ENCODE data around the gene SIK2.
A peak's percentile ranks its signal among the peaks of the same experiment; 100 is the strongest.

The SIK2 gene

DNA sequence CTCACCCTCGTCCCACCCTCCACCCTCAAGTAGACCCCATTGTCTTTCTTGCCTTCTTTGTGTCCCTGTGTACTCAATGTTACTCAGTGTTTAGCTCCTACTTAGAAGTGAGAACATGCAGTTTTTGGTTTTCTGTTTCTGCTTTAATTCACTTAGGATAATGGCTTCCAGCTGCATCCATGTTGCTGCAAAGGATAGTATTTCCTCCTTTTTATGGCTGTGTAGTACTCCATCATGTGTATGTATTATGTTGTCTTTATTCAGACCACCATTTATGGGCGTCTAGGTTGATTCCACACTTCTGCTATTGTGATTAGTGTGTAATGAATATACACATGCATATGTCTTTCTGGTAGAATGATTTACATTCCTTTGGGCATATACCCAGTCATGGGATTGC lies 73.6 kb downstream of the SIK2 start:
- intact Hi-C loops (cut with DNase I) = no loop called here

DNA sequence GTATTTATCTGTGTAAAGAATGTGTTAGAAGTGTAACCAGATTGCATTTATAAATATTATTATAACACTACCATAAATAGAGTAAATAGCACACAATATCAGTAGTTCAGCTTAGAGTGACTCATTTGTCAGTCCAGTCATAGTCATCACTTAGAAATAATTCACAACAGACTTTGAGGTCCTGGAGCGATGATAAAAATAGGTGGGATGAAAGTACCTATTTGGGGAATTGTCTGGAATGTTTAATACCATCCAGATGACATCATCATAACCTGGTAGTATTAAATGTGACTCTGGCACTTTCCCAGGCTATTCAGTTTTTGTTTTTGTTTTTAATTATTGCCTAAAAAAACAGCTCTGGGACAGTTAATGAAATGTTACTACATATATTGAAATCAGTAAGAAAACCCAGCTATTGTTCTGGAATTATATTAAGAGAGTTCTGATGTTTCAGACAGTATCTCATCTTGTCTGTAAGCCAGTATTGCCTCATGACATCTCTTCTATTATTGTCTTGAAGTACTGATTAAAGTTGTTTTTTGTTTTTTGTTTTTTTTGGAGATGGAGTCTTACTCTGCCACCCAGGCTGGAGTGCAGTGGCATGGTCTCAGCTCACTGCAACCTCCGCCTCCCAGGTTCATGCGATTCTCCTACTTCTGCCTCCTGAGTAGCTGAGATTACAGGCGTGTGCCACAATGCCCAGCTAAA lies 74.8 kb downstream of the SIK2 start:
- intact Hi-C loops (cut with DNase I) = no loop called here
- DNase-seq = no peak

More for the DNA sequence above, 73.6 kb downstream of the SIK2 start:
- DNase-seq = no peak

DNA sequence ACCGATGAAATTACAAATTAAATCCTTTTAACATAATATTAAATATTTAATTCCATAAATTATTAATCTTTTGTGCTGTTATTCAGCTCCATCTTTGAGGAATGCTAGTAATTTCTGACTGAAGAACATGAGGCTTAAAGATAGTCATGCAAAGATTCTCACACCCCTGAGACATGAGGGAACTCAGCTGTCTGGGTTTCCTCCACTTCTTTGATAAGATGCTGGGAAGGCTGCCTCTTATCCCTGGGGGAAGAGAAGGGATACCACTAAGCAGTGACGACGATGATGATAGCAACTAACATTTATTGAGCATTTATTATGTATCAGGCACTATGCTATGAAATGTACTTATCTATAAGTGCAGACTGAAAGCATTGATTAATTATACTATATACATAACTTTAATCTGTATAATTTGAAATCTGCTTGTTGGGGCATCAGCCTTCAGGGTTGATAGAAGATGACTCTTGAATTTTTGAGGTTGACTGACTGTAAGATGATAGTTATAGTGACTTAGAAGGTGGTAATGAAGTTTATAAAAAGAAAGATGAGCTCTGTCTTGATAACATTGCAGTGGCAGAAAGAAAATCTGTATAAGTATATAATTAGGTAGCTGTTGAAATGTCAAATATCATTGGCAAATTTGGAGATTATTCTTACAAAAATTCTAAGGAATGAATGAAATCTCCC lies 78.4 kb downstream of the SIK2 start:
- intact Hi-C loops (cut with DNase I) = no loop called here

GRCh38 chr11:111683806-111684205 lies 81.6 kb downstream of the SIK2 start:
- intact Hi-C loops (cut with DNase I) = no loop called here
- no peak for DNase-seq

More for the DNA sequence above, 78.4 kb downstream of the SIK2 start:
- DNase-seq = no peak

DNA sequence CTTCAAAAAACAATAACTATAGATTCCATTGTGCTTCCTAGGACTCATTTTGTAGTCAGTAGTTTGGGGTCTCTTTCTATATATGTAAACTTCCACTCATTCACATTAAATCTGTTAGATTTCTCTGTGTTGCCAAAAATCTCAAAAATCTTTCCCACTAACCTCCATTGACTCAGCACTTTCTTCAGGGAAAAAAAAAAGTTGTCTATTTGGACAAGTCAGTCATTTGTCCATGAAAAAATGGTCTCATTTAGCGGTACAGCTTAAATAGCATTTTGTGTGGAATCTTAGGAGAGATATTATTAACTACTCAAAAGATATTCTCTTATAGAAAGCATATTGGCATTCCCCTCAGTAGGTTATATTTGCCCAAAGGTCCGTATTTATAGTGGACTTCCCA lies 82.0 kb downstream of the SIK2 start:
- intact Hi-C loops (cut with DNase I) = no loop called here
- DNase-seq = no peak

DNA sequence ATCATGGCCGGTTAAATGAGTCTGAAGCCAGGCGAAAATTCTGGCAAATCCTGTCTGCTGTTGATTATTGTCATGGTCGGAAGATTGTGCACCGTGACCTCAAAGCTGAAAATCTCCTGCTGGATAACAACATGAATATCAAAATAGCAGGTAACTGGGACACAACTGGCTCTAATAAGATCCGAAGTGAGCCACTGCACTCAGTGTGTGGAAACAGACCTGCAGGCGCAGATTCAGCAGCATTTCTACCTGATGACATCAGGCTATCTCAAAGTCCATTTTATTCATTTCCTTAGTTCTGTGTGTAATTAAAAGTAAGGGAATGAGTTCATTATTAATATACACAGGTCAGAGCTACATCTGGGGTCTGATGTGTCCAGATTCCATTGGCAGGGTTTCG lies 85.8 kb downstream of the SIK2 start:
- DNase-seq = no peak
- intact Hi-C loops (cut with DNase I) = no loop called here

GRCh38 chr11:111691176-111691575 lies 88.9 kb downstream of the SIK2 start:
- intact Hi-C loops (cut with DNase I) = no loop called here
- peak in 10 of 42 donors; percentile 16 to 79 (median 37) for DNase-seq

DNA sequence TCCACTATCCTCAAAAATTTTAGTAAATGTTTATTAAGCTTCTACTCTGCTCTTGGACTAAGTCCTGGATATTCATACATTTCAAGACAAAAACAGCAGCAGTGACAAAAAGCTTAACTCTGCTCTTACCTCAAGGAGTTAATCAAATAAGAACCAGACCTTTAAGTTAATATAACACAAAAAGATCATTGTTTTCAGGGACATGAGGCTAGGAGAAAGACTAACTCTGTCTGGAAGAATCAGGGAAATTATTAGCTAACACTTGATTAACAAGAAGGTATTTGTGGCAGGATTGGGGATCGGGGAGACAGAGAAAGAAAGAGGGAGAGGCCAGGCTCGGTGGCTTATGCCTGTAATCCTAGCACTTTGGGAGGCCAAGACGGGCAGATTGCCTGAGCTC lies 89.5 kb downstream of the SIK2 start:
- intact Hi-C loops (cut with DNase I) = no loop called here
- DNase-seq = no peak

GRCh38 chr11:111693224-111693937 lies 91.1 kb downstream of the SIK2 start:
- DNase-seq = no peak
- intact Hi-C loops (cut with DNase I) = no loop called here

DNA sequence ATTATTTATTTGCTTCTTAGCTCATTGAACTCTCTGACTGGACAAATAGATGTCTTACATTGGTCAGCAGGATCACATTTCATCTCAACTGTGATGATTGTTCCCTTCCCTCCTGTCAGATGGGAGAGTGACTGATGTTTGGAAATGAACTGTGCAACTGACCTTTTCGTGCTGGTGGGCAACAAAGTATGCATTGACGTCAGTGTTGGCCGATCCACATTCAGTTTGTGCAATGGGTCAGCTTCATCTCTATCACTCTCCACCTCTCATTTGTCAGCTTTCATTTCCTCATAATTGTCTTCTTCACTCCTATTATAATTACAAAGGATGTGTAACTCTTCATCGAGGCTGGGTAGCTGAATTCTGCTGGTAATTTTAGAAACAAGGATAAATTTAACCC lies 92.6 kb downstream of the SIK2 start:
- intact Hi-C loops (cut with DNase I) = no loop called here
- peak in 1 of 42 donors; percentile 21 for DNase-seq

GRCh38 chr11:111696556-111696955 lies 94.3 kb downstream of the SIK2 start:
- intact Hi-C loops (cut with DNase I) = no loop called here
- DNase-seq = no peak

GRCh38 chr11:111697933-111698371 lies 95.7 kb downstream of the SIK2 start:
- no peak for DNase-seq
- intact Hi-C loops (cut with DNase I) = no loop called here

- no peak for DNase-seq
- intact Hi-C loops (cut with DNase I) = no loop called here
Observed at GRCh38 chr11:111698852-111699559, 96.8 kb downstream of the SIK2 start.

GRCh38 chr11:111699579-111700156 lies 97.4 kb downstream of the SIK2 start:
- no peak for DNase-seq
- intact Hi-C loops (cut with DNase I) = no loop called here

- no peak for DNase-seq
- intact Hi-C loops (cut with DNase I) = no loop called here
Observed at GRCh38 chr11:111700162-111700561, 97.9 kb downstream of the SIK2 start.

- intact Hi-C loops (cut with DNase I) = no loop called here
- DNase-seq = no peak
Observed at GRCh38 chr11:111702623-111703022, 100.4 kb downstream of the SIK2 start.

GRCh38 chr11:111703576-111703975 lies 101.3 kb downstream of the SIK2 start:
- no peak for DNase-seq
- intact Hi-C loops (cut with DNase I) = no loop called here

GRCh38 chr11:111707039-111707690 lies 104.9 kb downstream of the SIK2 start:
- no peak for DNase-seq
- intact Hi-C loops (cut with DNase I) = no loop called here

- intact Hi-C loops (cut with DNase I) = no loop called here
- no peak for DNase-seq
Observed at GRCh38 chr11:111707691-111708067, 105.4 kb downstream of the SIK2 start.
